Mesenchymal stem cell (in vitro differentiated cells and primary cell): ENCODE results near the gene CHRNA4.

ENCODE experiments used
- DNase-seq: peaks from one replicate; pipeline ENCODE4 v3.0.0-alpha.2; 2013
- H2AFZ ChIP-seq: one replicate; pipeline ENCODE4 v1.6.1; 2013; ENCODE audit warnings: low read depth, mild to moderate bottlenecking, control low read depth, inconsistent platforms, low read length, moderate library complexity
- H2AK5ac ChIP-seq: 2 replicates; pipeline ENCODE4 v1.6.1; 2013; ENCODE audit warnings: low read length, moderate library complexity, mild to moderate bottlenecking, inconsistent platforms; ENCODE audit not compliant: severe bottlenecking
- H2BK120ac ChIP-seq: one replicate; pipeline ENCODE4 v1.6.1; 2013; ENCODE audit warnings: low read depth, mild to moderate bottlenecking, inconsistent platforms, low read length, moderate library complexity
- H2BK12ac ChIP-seq, 2 experiments: one replicate each; pipeline ENCODE4 v1.6.1; 2013; ENCODE audit warnings: inconsistent platforms in 2 of 2, low read length in 2 of 2, mild to moderate bottlenecking in 2 of 2, moderate library complexity in 2 of 2, control low read depth in 1 of 2
- H2BK15ac ChIP-seq: one replicate; pipeline ENCODE4 v1.6.1; 2013; ENCODE audit warnings: mild to moderate bottlenecking, low read depth, inconsistent platforms; ENCODE audit not compliant: poor library complexity, severe bottlenecking
- H2BK5ac ChIP-seq: 2 replicates; pipeline ENCODE4 v1.6.1; 2013; ENCODE audit warnings: low read depth, mild to moderate bottlenecking, low read length, control low read depth, inconsistent platforms; ENCODE audit not compliant: poor library complexity, severe bottlenecking
- H3K14ac ChIP-seq, 2 experiments: one replicate each; pipeline ENCODE4 v1.6.1; 2013; ENCODE audit warnings: inconsistent platforms in 2 of 2, low read length in 2 of 2, control low read depth in 1 of 2, mild to moderate bottlenecking in 1 of 2, moderate library complexity in 1 of 2
- H3K18ac ChIP-seq, 2 experiments: one replicate each; pipeline ENCODE4 v1.6.1; 2013; ENCODE audit warnings: inconsistent platforms in 2 of 2, low read length in 2 of 2, control low read depth in 1 of 2, low read depth in 1 of 2, mild to moderate bottlenecking in 1 of 2
- H3K23ac ChIP-seq, 2 experiments: one replicate each; pipeline ENCODE4 v1.6.1; 2013; ENCODE audit warnings: inconsistent platforms in 2 of 2, low read length in 2 of 2, mild to moderate bottlenecking in 2 of 2, moderate library complexity in 2 of 2, control low read depth in 1 of 2
- H3K27ac ChIP-seq: 2 replicates; pipeline ENCODE4 v1.5.1; 2013; ENCODE audit warnings: mild to moderate bottlenecking, moderate library complexity, low read length, control low read depth, inconsistent platforms; ENCODE audit not compliant: poor library complexity, severe bottlenecking
- H3K27me3 ChIP-seq, 2 experiments: 2 replicates each; pipeline versions ENCODE4 v1.6.1 to v1.7.0; 2013; ENCODE audit warnings: low read length in 2 of 2, mild to moderate bottlenecking in 2 of 2, moderate library complexity in 2 of 2, control low read depth in 1 of 2, inconsistent platforms in 1 of 2; ENCODE audit not compliant: control insufficient read depth in 1 of 2, insufficient read depth in 1 of 2
- H3K36me3 ChIP-seq, 2 experiments: 2 replicates each; pipeline versions ENCODE4 v1.6.1 to v1.7.0; 2013; ENCODE audit warnings: low read length in 2 of 2, control low read depth in 1 of 2, inconsistent platforms in 1 of 2, low read depth in 1 of 2, mild to moderate bottlenecking in 1 of 2; ENCODE audit not compliant: insufficient read depth in 2 of 2, control insufficient read depth in 1 of 2
- H3K4ac ChIP-seq, 2 experiments: one replicate each; pipeline ENCODE4 v1.6.1; 2013; ENCODE audit warnings: inconsistent platforms in 2 of 2, low read length in 2 of 2, mild to moderate bottlenecking in 2 of 2, moderate library complexity in 2 of 2, control low read depth in 1 of 2, low read depth in 1 of 2
- H3K4me1 ChIP-seq: 2 replicates; pipeline ENCODE4 v1.6.1; 2013; ENCODE audit warnings: low read depth, low read length, control low read depth; ENCODE audit not compliant: control insufficient read depth, insufficient read depth
- H3K4me2 ChIP-seq: 2 replicates; pipeline ENCODE4 v1.6.1; 2013; ENCODE audit warnings: low read length, mild to moderate bottlenecking, inconsistent platforms; ENCODE audit not compliant: poor library complexity, severe bottlenecking
- H3K4me3 ChIP-seq, 2 experiments: 2 replicates each; pipeline versions ENCODE4 v1.5.1 to v1.7.0; 2013; ENCODE audit warnings: low read length in 2 of 2, mild to moderate bottlenecking in 2 of 2, control low read depth in 1 of 2, low read depth in 1 of 2; ENCODE audit not compliant: insufficient read depth in 1 of 2
- H3K79me1 ChIP-seq: replicated peaks from 2 replicates; pipeline ENCODE4 v1.6.1; 2013; ENCODE audit warnings: mild to moderate bottlenecking, control low read depth, low read length, inconsistent platforms; ENCODE audit not compliant: poor library complexity, severe bottlenecking
- H3K9ac ChIP-seq: 2 replicates; pipeline ENCODE4 v1.7.0; 2013; ENCODE audit warnings: mild to moderate bottlenecking, low read length, moderate library complexity
- H3K9me3 ChIP-seq: 2 replicates; pipeline ENCODE4 v1.7.0; 2013; ENCODE audit warnings: mild to moderate bottlenecking, low read length; ENCODE audit not compliant: control insufficient read depth
- H4K8ac ChIP-seq: one replicate; pipeline ENCODE4 v1.6.1; 2013; ENCODE audit warnings: inconsistent platforms, mild to moderate bottlenecking, low read length, moderate library complexity
- H4K91ac ChIP-seq: one replicate; pipeline ENCODE4 v1.6.1; 2013; ENCODE audit warnings: mild to moderate bottlenecking, low read length, inconsistent platforms
- WGBS: methylation state at CpG from one replicate; pipeline ENCODE4 v1.1.7; 2013; ENCODE audit warnings: mixed read lengths; 5-methylcytosine and 5-hydroxymethylcytosine counted together

CHRNA4 gene

DNA sequence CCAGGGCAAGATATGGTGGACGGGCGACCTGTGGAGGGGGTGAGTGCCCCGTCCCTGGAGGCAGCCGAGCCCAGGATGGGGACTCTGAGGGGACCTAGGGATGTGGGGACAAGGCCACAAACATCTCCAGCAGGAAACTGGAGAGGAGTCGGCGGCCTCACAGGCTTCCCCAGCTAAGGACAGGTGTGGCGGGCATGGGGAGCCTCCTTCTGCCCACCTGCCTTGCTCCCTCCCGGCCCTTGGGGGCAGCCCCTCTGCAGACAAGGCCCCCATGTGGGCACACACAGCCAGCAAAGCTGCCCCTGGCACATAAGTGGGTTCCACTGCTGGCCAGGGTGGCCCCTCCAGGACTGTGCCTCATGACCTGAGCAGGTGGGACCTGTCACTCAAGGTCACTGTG is 4.6 kb downstream of the CHRNA4 start:
- H2BK5ac ChIP-seq: no peak overlapping the region
- H3K9me3 ChIP-seq: no peaks in the 10 kb centered on the region
- DNase-seq: no peak
- no peak overlapping the region for H2BK12ac ChIP-seq
- H2BK15ac ChIP-seq: no peak overlapping the region
- H3K27me3 ChIP-seq: peaks cover 24 to 26% of the 10 kb centered on the region in 2 experiments
- WGBS: 89% methylated on average over 8 of the region's 8 CpGs
- no peak overlapping the region for H4K91ac ChIP-seq
- no peak overlapping the region for H3K14ac ChIP-seq
- no peak overlapping the region for H2AK5ac ChIP-seq
- H3K23ac ChIP-seq: no peak overlapping the region
- no peak overlapping the region for H2AFZ ChIP-seq
- H3K4me3 ChIP-seq: no peak overlapping the region
- no peaks in the 10 kb centered on the region for H3K79me1 ChIP-seq
- H3K27ac ChIP-seq: no peak overlapping the region
- H3K4me2 ChIP-seq: no peak overlapping the region
- no peak overlapping the region for H3K18ac ChIP-seq
- H3K4ac ChIP-seq: no peak overlapping the region
- H2BK120ac ChIP-seq: no peak overlapping the region
- H4K8ac ChIP-seq: no peak overlapping the region
- no peaks in the 10 kb centered on the region for H3K36me3 ChIP-seq
- H3K4me1 ChIP-seq: peaks cover 5% of the 10 kb centered on the region
- H3K9ac ChIP-seq: no peak overlapping the region

DNA sequence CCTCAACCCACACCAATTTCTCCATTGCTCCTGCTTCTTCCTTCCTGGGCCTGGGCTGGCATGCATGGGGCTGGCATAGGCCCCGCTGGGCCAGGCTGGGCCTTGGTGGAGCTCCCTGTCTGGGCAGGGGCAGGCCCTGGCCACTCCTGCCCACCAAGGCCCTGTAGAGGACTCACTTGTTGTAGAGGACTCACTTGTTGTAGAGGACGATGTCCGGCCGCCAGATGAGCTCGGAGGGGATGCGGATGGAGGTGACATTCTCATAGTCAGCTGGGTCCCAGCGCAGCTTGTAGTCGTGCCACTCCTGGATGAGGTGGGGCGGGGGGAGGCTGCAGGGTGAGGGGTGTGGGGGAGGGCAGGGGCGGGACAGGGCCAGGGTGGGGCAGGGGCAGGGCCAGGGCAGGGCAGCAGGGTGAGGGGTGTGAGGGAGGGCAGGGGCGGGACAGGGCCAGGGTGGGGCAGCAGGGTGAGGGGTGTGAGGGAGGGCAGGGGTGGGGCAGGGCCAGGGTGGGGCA is 5.3 kb downstream of the CHRNA4 start:
- Histone ChIP-seq H4K91ac (no peak overlapping the region), H3K27ac (no peak overlapping the region), H3K79me1 (no peaks in the 10 kb centered on the region), H2AFZ (no peak overlapping the region), H2BK5ac (no peak overlapping the region), H2AK5ac (no peak overlapping the region), H4K8ac (no peak overlapping the region), H2BK15ac (no peak overlapping the region), H3K27me3 (peaks cover 21 to 23% of the 10 kb centered on the region in 2 experiments), H3K4me2 (no peak overlapping the region), H3K9me3 (no peaks in the 10 kb centered on the region), H3K9ac (no peak overlapping the region), H3K36me3 (no peaks in the 10 kb centered on the region), H3K14ac (no peak overlapping the region), H3K23ac (no peak overlapping the region), H2BK120ac (no peak overlapping the region), H3K18ac (no peak overlapping the region), H3K4me3 (no peak overlapping the region), H3K4me1 (peaks cover 2% of the 10 kb centered on the region), H2BK12ac (no peak overlapping the region), H3K4ac (no peak overlapping the region)
- DNase-seq: no peak
- WGBS: 89% methylated on average over 10 of the region's 11 CpGs

- H2BK120ac ChIP-seq: no peak overlapping the region
- no peak overlapping the region for H2BK5ac ChIP-seq
- no peak overlapping the region for H3K4ac ChIP-seq
- no peak overlapping the region for H3K23ac ChIP-seq
- no peak overlapping the region for H3K4me3 ChIP-seq
- no peak overlapping the region for H3K27ac ChIP-seq
- H3K79me1 ChIP-seq: no peaks in the 10 kb centered on the region
- H3K4me1 ChIP-seq: no peaks in the 10 kb centered on the region
- H3K36me3 ChIP-seq: no peaks in the 10 kb centered on the region
- H3K27me3 ChIP-seq: peaks cover 10 to 13% of the 10 kb centered on the region in 2 experiments
- H2BK15ac ChIP-seq: no peak overlapping the region
- H3K9me3 ChIP-seq: no peaks in the 10 kb centered on the region
- no peak for DNase-seq
- no peak overlapping the region for H3K4me2 ChIP-seq
- 89% methylated on average over 21 of the region's 25 CpGs for WGBS
- no peak overlapping the region for H4K91ac ChIP-seq
- H2AK5ac ChIP-seq: no peak overlapping the region
- no peak overlapping the region for H3K9ac ChIP-seq
- H2BK12ac ChIP-seq: no peak overlapping the region
- no peak overlapping the region for H3K14ac ChIP-seq
- no peak overlapping the region for H2AFZ ChIP-seq
- H4K8ac ChIP-seq: no peak overlapping the region
- no peak overlapping the region for H3K18ac ChIP-seq
These were observed 6.4 kb downstream of the CHRNA4 start for GRCh38 chr20:63354636-63355350.

- H4K91ac ChIP-seq: no peak overlapping the region
- H2BK5ac ChIP-seq: no peak overlapping the region
- H3K36me3 ChIP-seq: no peaks in the 10 kb centered on the region
- H2BK15ac ChIP-seq: no peak overlapping the region
- no peak overlapping the region for H2AK5ac ChIP-seq
- H3K79me1 ChIP-seq: no peaks in the 10 kb centered on the region
- no peak overlapping the region for H3K27ac ChIP-seq
- H3K27me3 ChIP-seq: peaks cover 4 to 7% of the 10 kb centered on the region in 2 experiments
- no peak overlapping the region for H3K4ac ChIP-seq
- no peaks in the 10 kb centered on the region for H3K4me1 ChIP-seq
- no peak overlapping the region for H3K4me2 ChIP-seq
- H2BK12ac ChIP-seq: no peak overlapping the region
- H3K14ac ChIP-seq: no peak overlapping the region
- H3K9me3 ChIP-seq: no peaks in the 10 kb centered on the region
- H4K8ac ChIP-seq: no peak overlapping the region
- H3K23ac ChIP-seq: no peak overlapping the region
- H2AFZ ChIP-seq: no peak overlapping the region
- H3K18ac ChIP-seq: no peak overlapping the region
- no peak overlapping the region for H2BK120ac ChIP-seq
- no peak overlapping the region for H3K4me3 ChIP-seq
- DNase-seq: no peak
- 74% methylated on average over 12 of the region's 12 CpGs for WGBS
- H3K9ac ChIP-seq: no peak overlapping the region
These were observed 8.3 kb downstream of the CHRNA4 start for GRCh38 chr20:63352811-63353221.
